ENCODE data around the gene MOB3A. TPM values are rescaled to one million over a fixed set of nuclear protein-coding genes. Genes with fewer than 3 reads are reported as not detected.
"Not testable (repeated sequence)": the region's sequence is repeated elsewhere in the genome, so short reads cannot be mapped to it uniquely, and the experiment has no call there.

MOB3A gene
- total and polyA plus RNA-seq, 2 of the 13 experiments (the other 11 are each of a cell fraction or from before 2014, with no cell fraction given) = 3.5 to 17.8 TPM

GRCh38 chr19:2086695-2087620, 9.2 kb downstream of the MOB3A start (continued):
- TF ChIP-seq ZNF44 (CRISPR knock-in tag; IDR thresholded peaks at IDR 0.05) (peak; percentile 90), FOXA3 (CRISPR knock-in tag; IDR thresholded peaks at IDR 0.05) (peak; percentile 76; the same call in 1 of the 2 replicates), JARID2 (CRISPR knock-in tag; IDR thresholded peaks at IDR 0.05; ENCODE audit: insufficient replicate concordance) (peak; percentile 87), ZNF331 (CRISPR knock-in tag; IDR thresholded peaks at IDR 0.05) (peak; percentile 71), SIX4 (CRISPR knock-in tag; IDR thresholded peaks at IDR 0.05) (peak; percentile 86), NR2C2 (CRISPR knock-in tag; IDR thresholded peaks at IDR 0.05; ENCODE audit: borderline replicate concordance) (peak; percentile 47; the same call in 1 of the 2 replicates), CREB1 (IDR thresholded peaks at IDR 0.05) (peak; percentile 57; the same call in 1 of the 2 replicates), CREB1 (CRISPR knock-in tag; IDR thresholded peaks at IDR 0.05) (peak; percentile 86; the same call in 1 of the 2 replicates), SOX13 (IDR thresholded peaks at IDR 0.05) (peak; percentile 80; the same call in 1 of the 2 replicates), SOX13 (CRISPR knock-in tag; conservative IDR thresholded peaks at IDR 0.05 in 1 of 2, IDR thresholded peaks at IDR 0.05 in 1 of 2) (peak; percentile 46 to 82; a peak in 2 of 4 replicates), BHLHE40 (IDR thresholded peaks at IDR 0.05; ENCODE audit: low read length) (peak; percentile 99), POGZ (CRISPR knock-in tag; IDR thresholded peaks at IDR 0.05) (peak; percentile 83), SOX5 (CRISPR knock-in tag; IDR thresholded peaks at IDR 0.05; ENCODE audit: borderline replicate concordance) (peak; percentile 97), HNF4A (CRISPR knock-in tag; IDR thresholded peaks at IDR 0.05) (peak; percentile 74), TCF12 (CRISPR knock-in tag; IDR thresholded peaks at IDR 0.05) (peak; percentile 70; the same call in 1 of the 2 replicates), MNT (IDR thresholded peaks at IDR 0.05) (peak; percentile 64; the same call in 1 of the 2 replicates), ZNF343 (CRISPR knock-in tag; IDR thresholded peaks at IDR 0.05) (peak; percentile 53; the same call in 1 of the 2 replicates), ZBTB3 (CRISPR knock-in tag; IDR thresholded peaks at IDR 0.05; ENCODE audit: borderline replicate concordance, low read depth) (peak; percentile 93)
- TF ChIP-seq, protein P1, sequence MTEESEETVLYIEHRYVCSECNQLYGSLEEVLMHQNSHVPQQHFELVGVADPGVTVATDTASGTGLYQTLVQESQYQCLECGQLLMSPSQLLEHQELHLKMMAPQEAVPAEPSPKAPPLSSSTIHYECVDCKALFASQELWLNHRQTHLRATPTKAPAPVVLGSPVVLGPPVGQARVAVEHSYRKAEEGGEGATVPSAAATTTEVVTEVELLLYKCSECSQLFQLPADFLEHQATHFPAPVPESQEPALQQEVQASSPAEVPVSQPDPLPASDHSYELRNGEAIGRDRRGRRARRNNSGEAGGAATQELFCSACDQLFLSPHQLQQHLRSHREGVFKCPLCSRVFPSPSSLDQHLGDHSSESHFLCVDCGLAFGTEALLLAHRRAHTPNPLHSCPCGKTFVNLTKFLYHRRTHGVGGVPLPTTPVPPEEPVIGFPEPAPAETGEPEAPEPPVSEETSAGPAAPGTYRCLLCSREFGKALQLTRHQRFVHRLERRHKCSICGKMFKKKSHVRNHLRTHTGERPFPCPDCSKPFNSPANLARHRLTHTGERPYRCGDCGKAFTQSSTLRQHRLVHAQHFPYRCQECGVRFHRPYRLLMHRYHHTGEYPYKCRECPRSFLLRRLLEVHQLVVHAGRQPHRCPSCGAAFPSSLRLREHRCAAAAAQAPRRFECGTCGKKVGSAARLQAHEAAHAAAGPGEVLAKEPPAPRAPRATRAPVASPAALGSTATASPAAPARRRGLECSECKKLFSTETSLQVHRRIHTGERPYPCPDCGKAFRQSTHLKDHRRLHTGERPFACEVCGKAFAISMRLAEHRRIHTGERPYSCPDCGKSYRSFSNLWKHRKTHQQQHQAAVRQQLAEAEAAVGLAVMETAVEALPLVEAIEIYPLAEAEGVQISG (CRISPR knock-in tag; IDR thresholded peaks at IDR 0.05) = peak; percentile 28; the same call in 1 of the 2 replicates
- TF ChIP-seq, protein P2, sequence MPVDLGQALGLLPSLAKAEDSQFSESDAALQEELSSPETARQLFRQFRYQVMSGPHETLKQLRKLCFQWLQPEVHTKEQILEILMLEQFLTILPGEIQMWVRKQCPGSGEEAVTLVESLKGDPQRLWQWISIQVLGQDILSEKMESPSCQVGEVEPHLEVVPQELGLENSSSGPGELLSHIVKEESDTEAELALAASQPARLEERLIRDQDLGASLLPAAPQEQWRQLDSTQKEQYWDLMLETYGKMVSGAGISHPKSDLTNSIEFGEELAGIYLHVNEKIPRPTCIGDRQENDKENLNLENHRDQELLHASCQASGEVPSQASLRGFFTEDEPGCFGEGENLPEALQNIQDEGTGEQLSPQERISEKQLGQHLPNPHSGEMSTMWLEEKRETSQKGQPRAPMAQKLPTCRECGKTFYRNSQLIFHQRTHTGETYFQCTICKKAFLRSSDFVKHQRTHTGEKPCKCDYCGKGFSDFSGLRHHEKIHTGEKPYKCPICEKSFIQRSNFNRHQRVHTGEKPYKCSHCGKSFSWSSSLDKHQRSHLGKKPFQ (CRISPR knock-in tag; IDR thresholded peaks at IDR 0.05; ENCODE audit: insufficient replicate concordance) = peak; percentile 92
- not testable (repeated sequence) for TF ChIP-seq TCF12 (IDR thresholded peaks at IDR 0.05)
- TF ChIP-seq, protein P3, sequence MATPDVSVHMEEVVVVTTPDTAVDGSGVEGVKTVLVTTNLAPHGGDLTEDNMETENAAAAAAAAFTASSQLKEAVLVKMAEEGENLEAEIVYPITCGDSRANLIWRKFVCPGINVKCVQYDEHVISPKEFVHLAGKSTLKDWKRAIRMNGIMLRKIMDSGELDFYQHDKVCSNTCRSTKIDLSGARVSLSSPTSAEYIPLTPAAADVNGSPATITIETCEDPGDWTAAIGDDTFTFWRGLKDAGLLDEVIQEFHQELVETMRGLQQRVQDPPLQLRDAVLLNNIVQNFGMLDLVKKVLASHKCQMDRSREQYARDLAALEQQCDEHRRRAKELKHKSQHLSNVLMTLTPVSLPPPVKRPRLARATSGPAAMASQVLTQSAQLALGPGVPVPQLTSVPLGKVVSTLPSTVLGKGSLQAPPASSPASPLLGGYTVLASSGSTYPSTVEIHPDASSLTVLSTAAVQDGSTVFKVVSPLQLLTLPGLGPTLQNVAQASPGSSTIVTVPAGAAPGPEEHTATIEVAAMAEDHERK (CRISPR knock-in tag; IDR thresholded peaks at IDR 0.05; ENCODE audit: low read depth) = peak; percentile 52; the same call in 1 of the 2 replicates

Data from HepG2 (cell line).